C4-2B (cell line): ENCODE measurements around the gene EMX1.

ENCODE experiments used
- ZFX ChIP-seq: fragments of 450-650 bp; IDR thresholded peaks from 2 replicates; pipeline ENCODE4 v1.6.1; 2017
- TF ChIP-seq, protein P1 (sequence below): fragments of 450-650 bp; conservative IDR thresholded peaks from 2 replicates; pipeline ENCODE4 v1.5.1; 2017; ENCODE audit warnings: mild to moderate bottlenecking

DNA sequence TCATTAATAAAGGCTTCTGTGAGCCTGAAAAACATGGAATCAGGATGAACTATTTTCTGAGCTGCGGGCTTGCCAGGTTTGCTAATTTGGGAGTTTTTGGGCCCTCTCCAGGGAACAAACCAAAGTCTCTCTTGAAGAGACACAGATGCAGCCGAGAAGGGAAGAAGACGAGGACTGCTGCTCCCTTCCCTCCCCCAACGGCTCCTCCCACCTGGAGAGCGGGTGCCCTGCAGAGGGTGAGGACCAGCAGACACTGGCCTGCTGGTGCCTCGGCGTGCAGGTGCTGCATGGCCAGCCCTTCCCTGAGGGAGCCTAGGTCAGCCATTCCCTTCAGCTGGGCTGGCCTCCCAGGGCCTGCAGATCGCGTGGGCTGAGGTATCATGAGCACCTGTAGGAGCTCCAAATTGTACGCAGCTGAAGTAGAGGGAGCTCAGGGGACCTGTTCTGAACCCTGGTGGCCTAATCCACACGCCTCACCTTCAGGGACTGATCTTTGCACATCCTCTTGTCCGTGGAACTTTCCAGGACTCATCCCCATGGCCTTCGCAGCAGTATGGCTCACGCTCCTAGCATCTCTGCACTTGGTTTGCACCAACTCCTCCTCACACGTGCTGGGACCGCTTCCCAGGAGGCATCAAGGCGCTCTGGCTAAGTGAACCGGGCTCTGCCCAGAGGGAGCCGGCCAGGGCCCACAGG lies 19.5 kb downstream of the EMX1 start:
- TF ChIP-seq, protein P1, sequence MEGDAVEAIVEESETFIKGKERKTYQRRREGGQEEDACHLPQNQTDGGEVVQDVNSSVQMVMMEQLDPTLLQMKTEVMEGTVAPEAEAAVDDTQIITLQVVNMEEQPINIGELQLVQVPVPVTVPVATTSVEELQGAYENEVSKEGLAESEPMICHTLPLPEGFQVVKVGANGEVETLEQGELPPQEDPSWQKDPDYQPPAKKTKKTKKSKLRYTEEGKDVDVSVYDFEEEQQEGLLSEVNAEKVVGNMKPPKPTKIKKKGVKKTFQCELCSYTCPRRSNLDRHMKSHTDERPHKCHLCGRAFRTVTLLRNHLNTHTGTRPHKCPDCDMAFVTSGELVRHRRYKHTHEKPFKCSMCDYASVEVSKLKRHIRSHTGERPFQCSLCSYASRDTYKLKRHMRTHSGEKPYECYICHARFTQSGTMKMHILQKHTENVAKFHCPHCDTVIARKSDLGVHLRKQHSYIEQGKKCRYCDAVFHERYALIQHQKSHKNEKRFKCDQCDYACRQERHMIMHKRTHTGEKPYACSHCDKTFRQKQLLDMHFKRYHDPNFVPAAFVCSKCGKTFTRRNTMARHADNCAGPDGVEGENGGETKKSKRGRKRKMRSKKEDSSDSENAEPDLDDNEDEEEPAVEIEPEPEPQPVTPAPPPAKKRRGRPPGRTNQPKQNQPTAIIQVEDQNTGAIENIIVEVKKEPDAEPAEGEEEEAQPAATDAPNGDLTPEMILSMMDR: no peak
- no peak for TF ChIP-seq ZFX
